Stimulated activated naive CD8-positive, alpha-beta T cell treated with anti-CD3 and anti-CD28 coated beads, Interleukin-15, amount 100 ng/mL, for 72 hours (primary cell): Measurements from ENCODE around the gene PCTP.
A peak's percentile ranks its signal among the peaks of the same experiment; 100 is the strongest.

Experiments used
- ATAC-seq: fragments of 150-1000 bp; cut with Tn5 transposase; 2 replicates; pipeline ENCODE4 v1.10.0; 2021; ENCODE audit warnings: mild to moderate bottlenecking, moderate library complexity
- DNase-seq, 2 donors: peaks; one replicate each; pipeline ENCODE4 v3.0.0; 2021 to 2022
- H3K27ac Mint-ChIP-seq, 2 donors: one replicate each; pipeline ENCODE4 v1.8.0; 2022; ENCODE audit warnings: mild to moderate bottlenecking in 2 of 2, mixed read lengths in 2 of 2, moderate library complexity in 2 of 2
- H3K27me3 Mint-ChIP-seq: one replicate; pipeline ENCODE4 v1.8.0; 2022; ENCODE audit warnings: mixed read lengths
- H3K4me1 Mint-ChIP-seq: one replicate; pipeline ENCODE4 v1.8.0; 2022; ENCODE audit warnings: mild to moderate bottlenecking, mixed read lengths
- H3K4me3 Mint-ChIP-seq, 2 donors: one replicate each; pipeline ENCODE4 v1.8.0; 2022; ENCODE audit warnings: mild to moderate bottlenecking in 2 of 2, mixed read lengths in 2 of 2, moderate library complexity in 1 of 2
- H3K9me3 Mint-ChIP-seq, 2 donors: one replicate each; pipeline ENCODE4 v1.8.0; 2022; ENCODE audit warnings: mixed read lengths in 2 of 2

PCTP gene

GRCh38 chr17:55794725-55795482, 44.1 kb downstream of the PCTP start:
- Mint-ChIP-seq H3K27ac (no peak overlapping the region), H3K9me3 (no peaks in the 10 kb centered on the region), H3K27me3 (peaks cover 15% of the 10 kb centered on the region), H3K4me3 (no peak overlapping the region), H3K4me1 (no peaks in the 10 kb centered on the region)
- ATAC-seq (no peak), DNase-seq (no peak)

- DNase-seq, result no peak
- H3K27me3 Mint-ChIP-seq, result peaks cover 14% of the 10 kb centered on the region
Measured at GRCh38 chr17:55806745-55807495, 56.1 kb downstream of the PCTP start.

GRCh38 chr17:55811536-55811935, 60.7 kb downstream of the PCTP start:
- H3K27ac Mint-ChIP-seq, result no peak overlapping the region
- H3K9me3 Mint-ChIP-seq, result no peaks in the 10 kb centered on the region
- peaks cover 19% of the 10 kb centered on the region for H3K27me3 Mint-ChIP-seq
- peaks cover 3% of the 10 kb centered on the region for H3K4me1 Mint-ChIP-seq
- H3K4me3 Mint-ChIP-seq, result no peak overlapping the region
- DNase-seq (no peak), ATAC-seq (no peak)

More at GRCh38 chr17:55806745-55807495, 56.1 kb downstream of the PCTP start:
- Mint-ChIP-seq H3K4me1 (peaks cover 7% of the 10 kb centered on the region), H3K4me3 (no peak overlapping the region), H3K9me3 (peaks cover under 1 to 7% of the 10 kb centered on the region in 2 donors), H3K27ac (no peak overlapping the region)
- ATAC-seq, result peak; percentile 82

- Mint-ChIP-seq H3K9me3 (no peaks in the 10 kb centered on the region), H3K4me3 (no peak overlapping the region), H3K27me3 (peaks cover 22% of the 10 kb centered on the region), H3K27ac (no peak overlapping the region), H3K4me1 (no peaks in the 10 kb centered on the region)
- ATAC-seq, result no peak
- DNase-seq, result no peak
Measured at GRCh38 chr17:55812323-55812722, 61.5 kb downstream of the PCTP start.

GRCh38 chr17:55813944-55814343, 63.1 kb downstream of the PCTP start:
- Mint-ChIP-seq H3K9me3 (peaks cover 0 to 9% of the 10 kb centered on the region in 2 donors), H3K4me3 (no peak overlapping the region)
- ATAC-seq, result no peak

GRCh38 chr17:55814377-55814776, 63.5 kb downstream of the PCTP start:
- H3K9me3 Mint-ChIP-seq, result peaks cover 0 to 9% of the 10 kb centered on the region in 2 donors
- ATAC-seq, result no peak
- H3K4me1 Mint-ChIP-seq, result no peaks in the 10 kb centered on the region
- H3K4me3 Mint-ChIP-seq, result no peak overlapping the region
- no peak for DNase-seq
- H3K27me3 Mint-ChIP-seq, result peaks cover 38% of the 10 kb centered on the region
- H3K27ac Mint-ChIP-seq, result no peak overlapping the region

More at GRCh38 chr17:55813944-55814343, 63.1 kb downstream of the PCTP start:
- Mint-ChIP-seq H3K27ac (no peak overlapping the region), H3K4me1 (no peaks in the 10 kb centered on the region), H3K27me3 (peaks cover 38% of the 10 kb centered on the region)
- no peak for DNase-seq

GRCh38 chr17:55816532-55817396, 65.9 kb downstream of the PCTP start:
- Mint-ChIP-seq H3K4me3 (no peak overlapping the region), H3K27ac (peak overlapping the region in 1 of 2 donors; percentile 52), H3K9me3 (peaks cover 0 to 9% of the 10 kb centered on the region in 2 donors), H3K27me3 (peaks cover 41% of the 10 kb centered on the region), H3K4me1 (no peaks in the 10 kb centered on the region)
- ATAC-seq, result peak; percentile 60
- no peak for DNase-seq

- Mint-ChIP-seq H3K27me3 (peaks cover 47% of the 10 kb centered on the region), H3K4me1 (no peaks in the 10 kb centered on the region), H3K9me3 (peaks cover 0 to 9% of the 10 kb centered on the region in 2 donors), H3K27ac (no peak overlapping the region), H3K4me3 (no peak overlapping the region)
- ATAC-seq (no peak), DNase-seq (no peak)
Measured at GRCh38 chr17:55817397-55817709, 66.5 kb downstream of the PCTP start.

- peaks cover 42% of the 10 kb centered on the region for H3K27me3 Mint-ChIP-seq
- no peaks in the 10 kb centered on the region for H3K4me1 Mint-ChIP-seq
- H3K27ac Mint-ChIP-seq, result no peak overlapping the region
- ATAC-seq (no peak), DNase-seq (no peak)
- H3K4me3 Mint-ChIP-seq, result no peak overlapping the region
- peaks cover 0 to 9% of the 10 kb centered on the region in 2 donors for H3K9me3 Mint-ChIP-seq
Measured at GRCh38 chr17:55818026-55818425, 67.2 kb downstream of the PCTP start.

- H3K4me3 Mint-ChIP-seq, result no peak overlapping the region
- H3K27ac Mint-ChIP-seq, result no peak overlapping the region
- ATAC-seq (no peak), DNase-seq (no peak)
- peaks cover 36% of the 10 kb centered on the region for H3K27me3 Mint-ChIP-seq
- peaks cover 0 to 9% of the 10 kb centered on the region in 2 donors for H3K9me3 Mint-ChIP-seq
- H3K4me1 Mint-ChIP-seq, result no peaks in the 10 kb centered on the region
Measured at GRCh38 chr17:55818451-55819375, 67.9 kb downstream of the PCTP start.

- H3K9me3 Mint-ChIP-seq, result peaks cover 0 to 9% of the 10 kb centered on the region in 2 donors
- no peak for ATAC-seq
- no peaks in the 10 kb centered on the region for H3K4me1 Mint-ChIP-seq
- no peak for DNase-seq
- no peak overlapping the region for H3K4me3 Mint-ChIP-seq
- H3K27me3 Mint-ChIP-seq, result peaks cover 29% of the 10 kb centered on the region
- H3K27ac Mint-ChIP-seq, result no peak overlapping the region
Measured at GRCh38 chr17:55820675-55821074, 69.8 kb downstream of the PCTP start.

- H3K27me3 Mint-ChIP-seq, result peaks cover 29% of the 10 kb centered on the region
- DNase-seq (no peak), ATAC-seq (no peak)
- no peak overlapping the region for H3K27ac Mint-ChIP-seq
- H3K4me1 Mint-ChIP-seq, result no peaks in the 10 kb centered on the region
- H3K4me3 Mint-ChIP-seq, result no peak overlapping the region
- H3K9me3 Mint-ChIP-seq, result peaks cover 0 to 9% of the 10 kb centered on the region in 2 donors
Measured at GRCh38 chr17:55822028-55822427, 71.2 kb downstream of the PCTP start.

- no peaks in the 10 kb centered on the region for H3K4me1 Mint-ChIP-seq
- H3K27me3 Mint-ChIP-seq, result peaks cover 10% of the 10 kb centered on the region
- ATAC-seq (no peak), DNase-seq (no peak)
- no peak overlapping the region for H3K27ac Mint-ChIP-seq
- H3K9me3 Mint-ChIP-seq, result no peaks in the 10 kb centered on the region
- no peak overlapping the region for H3K4me3 Mint-ChIP-seq
Measured at GRCh38 chr17:55825213-55825612, 74.4 kb downstream of the PCTP start.
